PC-3 (cell line): ENCODE results near the gene MAPK4. TPM values are rescaled to one million over a fixed set of nuclear protein-coding genes. Genes with fewer than 3 reads are reported as not detected.

Source experiments
- ATAC-seq: fragments of 200-7000 bp; cut with Tn5 transposase; 2 replicates; pipeline ENCODE4 v1.9.1; 2020; ENCODE audit warnings: mild to moderate bottlenecking, moderate library complexity
- BruUV-seq: library from RNA; stranded (reverse); fragments of 400-500 nt; replicated peaks from 2 replicates; lab custom pipeline; 2021; lab: Mats Ljungman, UMichigan
- CTCF ChIA-PET: fragments of 300-600 bp; sonication (Branson Sonifier 250); formaldehyde crosslinking; loops from one replicate; lab custom pipeline; 2022; ENCODE audit warnings: antibody characterized with exemption; lab: Charles Lee
- POLR2A ChIA-PET: fragments of 300-600 bp; sonication (Branson Sonifier 250); formaldehyde crosslinking; loops from one replicate; lab custom pipeline; 2022; ENCODE audit warnings: antibody characterized with exemption; ENCODE audit not compliant: unreplicated experiment; lab: Charles Lee
- DNase-seq: peaks from one replicate; pipeline ENCODE4 v3.0.0-alpha.2; 2015
- H2AFZ ChIP-seq: fragments of 300-600 bp; sonication (generic); 2 replicates; pipeline ENCODE4 v1.6.0; 2016; ENCODE audit warnings: antibody characterized with exemption, low read length
- H3F3A ChIP-seq: fragments of 300-600 bp; sonication (generic); one replicate; pipeline ENCODE4 v1.6.0; 2017; ENCODE audit warnings: antibody characterized with exemption, low read length, control low read depth, mild to moderate bottlenecking; ENCODE audit not compliant: unreplicated experiment
- H3K27ac ChIP-seq: fragments of 300-600 bp; sonication (generic); 2 replicates; pipeline ENCODE4 v1.5.1; 2016; ENCODE audit warnings: mild to moderate bottlenecking, low read length
- H3K27me3 ChIP-seq: fragments of 300-600 bp; sonication (generic); 2 replicates; pipeline ENCODE4 v1.6.1; 2016; ENCODE audit warnings: low read length, mixed read lengths
- H3K36me3 ChIP-seq: fragments of 300-600 bp; sonication (generic); 2 replicates; pipeline ENCODE4 v1.6.1; 2016; ENCODE audit warnings: low read depth, mixed run types, low read length, mixed read lengths
- H3K4me1 ChIP-seq: fragments of 300-600 bp; sonication (generic); 2 replicates; pipeline ENCODE4 v1.5.1; 2016; ENCODE audit warnings: low read length; ENCODE audit not compliant: insufficient read depth
- H3K4me2 ChIP-seq: fragments of 300-600 bp; sonication (generic); 2 replicates; pipeline ENCODE4 v1.6.0; 2016; ENCODE audit warnings: low read length
- H3K4me3 ChIP-seq: fragments of 300-600 bp; sonication (generic); 2 replicates; pipeline ENCODE4 v1.5.1; 2016; ENCODE audit warnings: mild to moderate bottlenecking, low read length, mixed read lengths
- H3K79me2 ChIP-seq: fragments of 300-600 bp; sonication (generic); 2 replicates; pipeline ENCODE4 v1.6.1; 2017; ENCODE audit warnings: low read length, mixed read lengths
- H3K9ac ChIP-seq: fragments of 300-600 bp; sonication (generic); 2 replicates; pipeline ENCODE4 v1.6.0; 2016; ENCODE audit warnings: mild to moderate bottlenecking, low read length
- H3K9me2 ChIP-seq: fragments of 300-600 bp; sonication (generic); replicated peaks from 2 replicates; pipeline ENCODE4 v1.6.1; 2016; ENCODE audit warnings: mixed run types, low read length, mixed read lengths
- H3K9me3 ChIP-seq: fragments of 300-600 bp; sonication (generic); 2 replicates; pipeline ENCODE4 v1.6.1; 2016; ENCODE audit warnings: low read length, mixed read lengths
- H4K20me1 ChIP-seq: fragments of 300-600 bp; sonication (generic); 2 replicates; pipeline ENCODE4 v1.6.1; 2016; ENCODE audit warnings: low read length, mixed read lengths
- CTCF ChIP-seq: fragments of 300-600 bp; sonication (generic); conservative IDR thresholded peaks from 2 replicates; pipeline ENCODE4 v1.5.1; 2017; ENCODE audit warnings: antibody characterized with exemption, low read depth, mild to moderate bottlenecking, low read length
- EZH2 ChIP-seq: fragments of 300-600 bp; sonication (generic); IDR thresholded peaks from one replicate; pipeline ENCODE4 v1.6.1; 2017; ENCODE audit warnings: antibody characterized with exemption, mild to moderate bottlenecking, low read length; ENCODE audit not compliant: unreplicated experiment
- EZH2phosphoT487 ChIP-seq: fragments of 300-600 bp; sonication (generic); IDR thresholded peaks from 2 replicates; pipeline ENCODE4 v1.6.1; 2018; ENCODE audit warnings: mild to moderate bottlenecking, antibody characterized with exemption, low read length, borderline replicate concordance
- intact Hi-C: fragments of 100-400 bp; cut with micrococcal nuclease; formaldehyde crosslinking; loops from 2 replicates; pipeline ENCODE4 v1.9.0; 2023
- total RNA-seq: library from RNA; depleted of rRNA; stranded (reverse); fragments of >200 nt; gene quantifications from 2 replicates; pipeline ENCODE4 v1.2.3, GENCODE V29; 2014

Gene MAPK4
- total RNA-seq, 1 experiment from 2014 or later: not detected

GRCh38 chr18:50769463-50769862 is 209.6 kb downstream of the MAPK4 start:
- CTCF ChIA-PET: no interaction called here

DNA sequence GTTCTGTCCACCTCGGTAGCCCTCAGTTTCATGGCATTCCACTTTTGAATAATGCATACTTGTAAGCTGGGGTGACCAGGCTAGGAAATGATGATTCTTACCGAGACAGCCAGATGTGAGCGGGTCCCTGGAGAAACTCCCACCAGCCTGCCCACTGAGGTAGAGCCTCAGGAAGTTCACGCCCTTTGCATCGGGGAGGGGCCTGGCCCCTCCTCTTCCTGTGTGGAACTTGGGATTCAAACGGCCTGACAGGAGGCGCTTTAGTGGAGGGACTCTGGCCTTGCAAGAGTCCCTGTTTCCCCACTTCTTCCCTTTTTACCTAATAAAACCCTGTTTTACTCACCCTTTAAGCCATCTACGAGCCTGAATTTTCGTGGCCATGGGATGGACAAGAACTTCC is 215.3 kb downstream of the MAPK4 start:
- Histone ChIP-seq H3K9me2 (no peaks in the 10 kb centered on the region), H3K79me2 (no peaks in the 10 kb centered on the region), H3K27me3 (no peaks in the 10 kb centered on the region; the same call in 1 of the 2 replicates), H3F3A (no peaks in the 10 kb centered on the region), H3K4me2 (no peak overlapping the region), H3K36me3 (no peaks in the 10 kb centered on the region), H3K9me3 (no peaks in the 10 kb centered on the region), H3K4me1 (no peaks in the 10 kb centered on the region), H3K4me3 (no peak overlapping the region), H3K9ac (no peak overlapping the region), H3K27ac (no peak overlapping the region), H4K20me1 (no peaks in the 10 kb centered on the region), H2AFZ (no peak overlapping the region)
- TF ChIP-seq EZH2: no peak
- no peak for TF ChIP-seq EZH2phosphoT487
- no peak for TF ChIP-seq CTCF
- ATAC-seq (no peak), DNase-seq (no peak)
- ChIA-PET CTCF (no interaction called here), POLR2A (no interaction called here)
- BruUV-seq: no TSS peak
- intact Hi-C loops: no loop called here

More at GRCh38 chr18:50769463-50769862, 209.6 kb downstream of the MAPK4 start:
- intact Hi-C loops: no loop called here
- Histone ChIP-seq H3K9me3 (no peaks in the 10 kb centered on the region), H3K27me3 (no peaks in the 10 kb centered on the region), H3K79me2 (no peaks in the 10 kb centered on the region), H3K9ac (no peak overlapping the region), H3F3A (no peaks in the 10 kb centered on the region), H3K9me2 (no peaks in the 10 kb centered on the region), H3K36me3 (no peaks in the 10 kb centered on the region), H3K27ac (no peak overlapping the region), H2AFZ (no peak overlapping the region), H3K4me1 (no peaks in the 10 kb centered on the region), H4K20me1 (no peaks in the 10 kb centered on the region), H3K4me2 (no peak overlapping the region), H3K4me3 (no peak overlapping the region)
- POLR2A ChIA-PET: no interaction called here
- BruUV-seq: no TSS peak
- ATAC-seq (no peak), DNase-seq (no peak)
- TF ChIP-seq EZH2 (no peak), CTCF (no peak), EZH2phosphoT487 (no peak)

- CTCF ChIA-PET: no interaction called here
These were observed 215.8 kb downstream of the MAPK4 start for GRCh38 chr18:50775726-50776125.

More at GRCh38 chr18:50775726-50776125, 215.8 kb downstream of the MAPK4 start:
- DNase-seq (no peak), ATAC-seq (no peak)
- H3K9me2 ChIP-seq: no peaks in the 10 kb centered on the region
- H3K79me2 ChIP-seq: no peaks in the 10 kb centered on the region
- H3F3A ChIP-seq: no peaks in the 10 kb centered on the region
- POLR2A ChIA-PET: no interaction called here
- H3K9me3 ChIP-seq: no peaks in the 10 kb centered on the region
- no peaks in the 10 kb centered on the region for H3K4me1 ChIP-seq
- BruUV-seq: no TSS peak
- H2AFZ ChIP-seq: no peak overlapping the region
- H3K27ac ChIP-seq: no peak overlapping the region
- H3K36me3 ChIP-seq: no peaks in the 10 kb centered on the region
- H3K27me3 ChIP-seq: no peaks in the 10 kb centered on the region; the same call in 1 of the 2 replicates
- H3K9ac ChIP-seq: no peak overlapping the region
- intact Hi-C loops: no loop called here
- TF ChIP-seq CTCF: no peak
- no peak for TF ChIP-seq EZH2
- no peaks in the 10 kb centered on the region for H4K20me1 ChIP-seq
- no peak overlapping the region for H3K4me3 ChIP-seq
- H3K4me2 ChIP-seq: no peak overlapping the region
